SU-DHL-6 (cell line): ENCODE measurements around the gene EBF3.

Source experiments
- H2AFZ ChIP-seq: fragments of 200-600 bp; sonication (generic); 2 replicates; pipeline ENCODE4 v1.6.1; 2014; ENCODE audit warnings: low read depth, mild to moderate bottlenecking, moderate library complexity, mixed read lengths, antibody characterized with exemption, low read length; ENCODE audit not compliant: severe bottlenecking
- H3F3A ChIP-seq: fragments of 200-600 bp; shearing (Covaris generic); 2 replicates; pipeline ENCODE4 v1.6.0; 2016; ENCODE audit warnings: antibody characterized with exemption, mild to moderate bottlenecking; ENCODE audit not compliant: insufficient read depth
- H3K27ac ChIP-seq: fragments of 200-600 bp; sonication (generic); 2 replicates; pipeline ENCODE4 v1.5.1; 2016; ENCODE audit warnings: low read depth, mild to moderate bottlenecking, low read length, moderate library complexity, mixed read lengths
- H3K27me3 ChIP-seq: fragments of 200-600 bp; sonication (generic), shearing (Covaris generic); 2 replicates; pipeline ENCODE4 v1.6.0; 2014; ENCODE audit warnings: mild to moderate bottlenecking, low read length
- H3K36me3 ChIP-seq: fragments of 200-600 bp; sonication (generic); 2 replicates; pipeline ENCODE4 v1.6.1; 2014; ENCODE audit warnings: mild to moderate bottlenecking, low read length, mixed read lengths
- H3K4me2 ChIP-seq: fragments of 300-600, 200-600 bp; shearing (Covaris generic), sonication (generic); 2 replicates; pipeline ENCODE4 v1.6.0; 2014; ENCODE audit warnings: low read length, low read depth, mild to moderate bottlenecking; ENCODE audit not compliant: poor library complexity, severe bottlenecking
- H3K4me3 ChIP-seq: fragments of 200-600 bp; sonication (generic); 2 replicates; pipeline ENCODE4 v1.5.1; 2014; ENCODE audit warnings: antibody characterized with exemption, low read length, mild to moderate bottlenecking, mixed read lengths; ENCODE audit not compliant: insufficient read depth, poor library complexity, severe bottlenecking
- H3K79me2 ChIP-seq: fragments of 200-600 bp; sonication (generic); 2 replicates; pipeline ENCODE4 v1.6.1; 2014; ENCODE audit warnings: mild to moderate bottlenecking, low read length, moderate library complexity; ENCODE audit not compliant: insufficient read depth
- H3K9ac ChIP-seq: fragments of 200-600 bp; sonication (generic); 2 replicates; pipeline ENCODE4 v1.7.0; 2014; ENCODE audit warnings: mild to moderate bottlenecking, low read length
- H3K9me2 ChIP-seq: fragments of 200-600 bp; sonication (generic); replicated peaks from 2 replicates; pipeline ENCODE4 v1.6.1; 2014; ENCODE audit warnings: low read length; ENCODE audit not compliant: insufficient read depth
- H3K9me3 ChIP-seq: fragments of 200-600 bp; sonication (generic); 2 replicates; pipeline ENCODE4 v1.6.1; 2014; ENCODE audit warnings: low read length, mixed read lengths; ENCODE audit not compliant: insufficient read depth
- H4K20me1 ChIP-seq: fragments of 200-600 bp; sonication (generic); 2 replicates; pipeline ENCODE4 v1.6.1; 2014; ENCODE audit warnings: low read depth, mild to moderate bottlenecking, antibody characterized with exemption, low read length, moderate library complexity, mixed read lengths
- CTCF ChIP-seq: fragments of 200-600 bp; sonication (generic); IDR thresholded peaks from one replicate; pipeline ENCODE4 v1.5.1; 2017; ENCODE audit warnings: antibody characterized with exemption, mild to moderate bottlenecking, low read length, moderate library complexity; ENCODE audit not compliant: insufficient read depth, poor library complexity, severe bottlenecking
- EZH2phosphoT487 ChIP-seq: fragments of 200-600 bp; sonication (generic), shearing (Covaris generic); conservative IDR thresholded peaks from 2 replicates; pipeline ENCODE4 v1.6.1; 2018; ENCODE audit warnings: mild to moderate bottlenecking, antibody characterized with exemption, low read length, moderate library complexity, mixed read lengths

The EBF3 gene

GRCh38 chr10:129869596-129870473 is 94.2 kb downstream of the EBF3 start:
- H3K9ac ChIP-seq = no peak overlapping the region
- H3K27me3 ChIP-seq = no peaks in the 10 kb centered on the region
- H3K79me2 ChIP-seq = no peaks in the 10 kb centered on the region
- H3K27ac ChIP-seq = no peak overlapping the region
- H3K4me2 ChIP-seq = no peak overlapping the region
- no peaks in the 10 kb centered on the region for H4K20me1 ChIP-seq
- H3K36me3 ChIP-seq = no peaks in the 10 kb centered on the region
- H2AFZ ChIP-seq = no peak overlapping the region
- TF ChIP-seq EZH2phosphoT487 (no peak), CTCF (no peak)
- H3K9me3 ChIP-seq = no peaks in the 10 kb centered on the region
- no peak overlapping the region for H3K4me3 ChIP-seq
- H3F3A ChIP-seq = no peaks in the 10 kb centered on the region
- no peaks in the 10 kb centered on the region for H3K9me2 ChIP-seq

GRCh38 chr10:129868449-129869035 is 95.5 kb downstream of the EBF3 start:
- no peak for TF ChIP-seq CTCF
- TF ChIP-seq EZH2phosphoT487 = no peak
- Histone ChIP-seq H3K4me3 (no peak overlapping the region), H3K9me2 (no peaks in the 10 kb centered on the region), H2AFZ (no peak overlapping the region), H3K27me3 (no peaks in the 10 kb centered on the region), H3K4me2 (no peak overlapping the region), H3K27ac (no peak overlapping the region), H3K79me2 (no peaks in the 10 kb centered on the region), H3K36me3 (no peaks in the 10 kb centered on the region), H4K20me1 (no peaks in the 10 kb centered on the region), H3K9me3 (no peaks in the 10 kb centered on the region), H3F3A (no peaks in the 10 kb centered on the region), H3K9ac (no peak overlapping the region)

- Histone ChIP-seq H3K4me2 (no peak overlapping the region), H2AFZ (no peak overlapping the region), H3F3A (no peaks in the 10 kb centered on the region), H3K9me2 (no peaks in the 10 kb centered on the region), H3K9ac (no peak overlapping the region), H3K27me3 (no peaks in the 10 kb centered on the region), H4K20me1 (no peaks in the 10 kb centered on the region), H3K4me3 (no peak overlapping the region), H3K79me2 (no peaks in the 10 kb centered on the region), H3K27ac (no peak overlapping the region), H3K9me3 (no peaks in the 10 kb centered on the region), H3K36me3 (no peaks in the 10 kb centered on the region)
- TF ChIP-seq EZH2phosphoT487 (no peak), CTCF (no peak)
Observed at GRCh38 chr10:129867631-129868179, 96.4 kb downstream of the EBF3 start.
